Keratinocyte (primary cell): Measurements from ENCODE around the gene HARBI1.

Source experiments
- CTCF ChIP-seq, 3 experiments: IDR thresholded peaks in 1 of 3; conservative IDR thresholded peaks in 1 of 3; optimal IDR thresholded peaks in 1 of 3; 2 replicates in 2 of 3; 3 replicates in 1 of 3; pipeline versions ENCODE3 to v1.5.1; 2011; ENCODE audit warnings: low read length in 3 of 3, mild to moderate bottlenecking in 3 of 3, moderate library complexity in 2 of 3, control low read depth in 1 of 3, inconsistent platforms in 1 of 3; ENCODE audit not compliant: insufficient read depth in 2 of 3; ENCODE audit errors: extremely low read depth in 1 of 3
- EZH2 ChIP-seq: IDR thresholded peaks from one replicate; pipeline ENCODE4 v1.6.1; 2012; ENCODE audit warnings: inconsistent platforms, mild to moderate bottlenecking, low read length, moderate library complexity

DNA sequence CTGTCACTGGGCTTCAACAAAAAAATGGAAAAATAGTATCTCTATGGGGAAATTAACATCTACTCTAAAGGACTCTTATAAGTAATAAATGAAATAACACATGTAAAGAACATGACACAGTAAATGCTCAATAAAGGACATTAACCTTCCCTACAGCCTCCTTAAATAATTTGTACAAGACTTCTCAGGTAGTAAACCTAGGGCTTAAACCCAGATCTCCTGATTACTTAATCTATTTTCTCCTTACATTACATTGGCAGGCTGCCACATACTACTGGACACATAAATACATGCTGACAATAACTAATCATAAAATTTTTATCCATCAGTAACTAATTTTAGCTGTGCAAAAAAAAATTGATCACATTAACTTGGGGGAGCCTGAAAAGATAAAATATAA, 28.1 kb downstream of the HARBI1 start:
- TF ChIP-seq CTCF (optimal IDR thresholded peaks at IDR 0.05 in 1 of 3, IDR thresholded peaks at IDR 0.05 in 1 of 3, conservative IDR thresholded peaks at IDR 0.05 in 1 of 3; ENCODE audit: extremely low read depth in 1 of 3, insufficient read depth in 2 of 3, low read length in 3 of 3) (no peak), EZH2 (no peak)
